Subcutaneous abdominal adipose tissue (tissue), 5 donors: ENCODE results near the gene PKD2L1.

Experiments
- H3K27ac ChIP-seq: one replicate; pipeline ENCODE4 v1.7.0; 2013; ENCODE audit warnings: low read depth, mild to moderate bottlenecking, inconsistent platforms, low read length, moderate library complexity
- H3K27me3 ChIP-seq, 5 donors: one replicate each; pipeline ENCODE4 v1.7.0; 2013; ENCODE audit warnings: low read length in 5 of 5, inconsistent platforms in 1 of 5; ENCODE audit not compliant: control insufficient read depth in 5 of 5, insufficient read depth in 4 of 5
- H3K36me3 ChIP-seq, 5 donors: one replicate each; pipeline ENCODE4 v1.7.0; 2013; ENCODE audit warnings: low read length in 5 of 5; ENCODE audit not compliant: control insufficient read depth in 5 of 5, insufficient read depth in 5 of 5
- H3K4me1 ChIP-seq, 5 donors: one replicate each; pipeline ENCODE4 v1.7.0; 2013; ENCODE audit warnings: low read length in 5 of 5, mild to moderate bottlenecking in 3 of 5, moderate library complexity in 1 of 5; ENCODE audit not compliant: control insufficient read depth in 5 of 5, insufficient read depth in 5 of 5
- H3K4me3 ChIP-seq, 5 donors: one replicate each; pipeline ENCODE4 v1.7.0; 2013; ENCODE audit warnings: low read length in 5 of 5, low read depth in 1 of 5
- H3K9ac ChIP-seq, 5 donors: one replicate each; pipeline ENCODE4 v1.7.0; 2013; ENCODE audit warnings: low read length in 5 of 5, mild to moderate bottlenecking in 4 of 5, moderate library complexity in 3 of 5
- H3K9me3 ChIP-seq, 5 donors: one replicate each; pipeline ENCODE4 v1.7.0; 2013; ENCODE audit warnings: low read length in 5 of 5; ENCODE audit not compliant: control insufficient read depth in 5 of 5
- donor health status: healthy.
- donor health status: healthy.
- donor health status: healthy.
- donor health status: healthy.
- donor health status: healthy.

The PKD2L1 gene

GRCh38 chr10:100370714-100371481 lies 40.9 kb upstream of the PKD2L1 start:
- Histone ChIP-seq H3K9me3 (no peaks in the 10 kb centered on the region), H3K36me3 (no peaks in the 10 kb centered on the region), H3K27me3 (no peaks in the 10 kb centered on the region), H3K4me3 (peak overlapping the region in 4 of 5 donors; percentile 3 to 37 (median 19)), H3K9ac (peak overlapping the region; percentile 16 to 85 (median 75)), H3K4me1 (peaks cover 17 to 54% (median 51%) of the 10 kb centered on the region in 5 donors), H3K27ac (peak overlapping the region; percentile 97)

GRCh38 chr10:100368721-100369120 lies 38.7 kb upstream of the PKD2L1 start:
- Histone ChIP-seq H3K27me3 (no peaks in the 10 kb centered on the region), H3K9ac (no peak overlapping the region), H3K4me1 (peaks cover 14 to 46% (median 42%) of the 10 kb centered on the region in 5 donors), H3K9me3 (no peaks in the 10 kb centered on the region), H3K27ac (no peak overlapping the region), H3K4me3 (no peak overlapping the region), H3K36me3 (no peaks in the 10 kb centered on the region)

GRCh38 chr10:100364735-100365391 lies 34.8 kb upstream of the PKD2L1 start:
- Histone ChIP-seq H3K27ac (peak overlapping the region; percentile 32), H3K9ac (no peak overlapping the region), H3K4me1 (peaks cover 0 to 26% (median 16%) of the 10 kb centered on the region in 5 donors)

GRCh38 chr10:100364175-100364574 lies 34.1 kb upstream of the PKD2L1 start:
- Histone ChIP-seq H3K27ac (peak overlapping the region; percentile 32), H3K4me1 (peaks cover 2 to 33% (median 23%) of the 10 kb centered on the region in 5 donors), H3K9ac (no peak overlapping the region), H3K36me3 (peaks cover 0 to 14% (median 2%) of the 10 kb centered on the region in 5 donors), H3K4me3 (no peak overlapping the region), H3K27me3 (no peaks in the 10 kb centered on the region), H3K9me3 (no peaks in the 10 kb centered on the region)

More at GRCh38 chr10:100364735-100365391, 34.8 kb upstream of the PKD2L1 start:
- H3K4me3 ChIP-seq = peak overlapping the region in 1 of 5 donors; percentile 29
- no peaks in the 10 kb centered on the region for H3K9me3 ChIP-seq
- no peaks in the 10 kb centered on the region for H3K27me3 ChIP-seq
- peaks cover 0 to 14% (median 0%) of the 10 kb centered on the region in 5 donors for H3K36me3 ChIP-seq

GRCh38 chr10:100362570-100363496 lies 32.8 kb upstream of the PKD2L1 start:
- Histone ChIP-seq H3K27me3 (no peaks in the 10 kb centered on the region), H3K9me3 (no peaks in the 10 kb centered on the region), H3K4me1 (peaks cover 2 to 39% (median 29%) of the 10 kb centered on the region in 5 donors), H3K9ac (no peak overlapping the region), H3K27ac (no peak overlapping the region), H3K36me3 (peaks cover 0 to 14% (median 2%) of the 10 kb centered on the region in 5 donors), H3K4me3 (no peak overlapping the region)

- H3K36me3 ChIP-seq = peaks cover 5 to 35% (median 13%) of the 10 kb centered on the region in 5 donors
- H3K4me3 ChIP-seq = no peak overlapping the region
- H3K27me3 ChIP-seq = no peaks in the 10 kb centered on the region
- no peak overlapping the region for H3K9ac ChIP-seq
- H3K9me3 ChIP-seq = no peaks in the 10 kb centered on the region
- peak overlapping the region; percentile 24 for H3K27ac ChIP-seq
- H3K4me1 ChIP-seq = peaks cover 2 to 35% (median 32%) of the 10 kb centered on the region in 5 donors
These were observed 30.2 kb upstream of the PKD2L1 start for GRCh38 chr10:100360234-100360633.

GRCh38 chr10:100359529-100360150 lies 29.6 kb upstream of the PKD2L1 start:
- Histone ChIP-seq H3K36me3 (peaks cover 6 to 41% (median 14%) of the 10 kb centered on the region in 5 donors), H3K9ac (no peak overlapping the region), H3K4me3 (no peak overlapping the region), H3K4me1 (peaks cover 2 to 31% (median 26%) of the 10 kb centered on the region in 5 donors), H3K27me3 (no peaks in the 10 kb centered on the region), H3K9me3 (no peaks in the 10 kb centered on the region), H3K27ac (peak overlapping the region; percentile 24)

- H3K4me1 ChIP-seq = peaks cover 2 to 35% (median 24%) of the 10 kb centered on the region in 5 donors
- H3K36me3 ChIP-seq = peaks cover 6 to 47% (median 18%) of the 10 kb centered on the region in 5 donors
- H3K27me3 ChIP-seq = no peaks in the 10 kb centered on the region
- no peak overlapping the region for H3K4me3 ChIP-seq
- H3K27ac ChIP-seq = peak overlapping the region; percentile 24
- no peak overlapping the region for H3K9ac ChIP-seq
- no peaks in the 10 kb centered on the region for H3K9me3 ChIP-seq
These were observed 29.0 kb upstream of the PKD2L1 start for GRCh38 chr10:100359030-100359432.

- H3K36me3 ChIP-seq = peaks cover 9 to 62% (median 19%) of the 10 kb centered on the region in 5 donors
- H3K27ac ChIP-seq = no peak overlapping the region
These were observed 27.2 kb upstream of the PKD2L1 start for GRCh38 chr10:100357059-100357858.

More at GRCh38 chr10:100357059-100357858, 27.2 kb upstream of the PKD2L1 start:
- Histone ChIP-seq H3K9ac (no peak overlapping the region), H3K27me3 (no peaks in the 10 kb centered on the region), H3K4me3 (no peak overlapping the region), H3K4me1 (peaks cover 2 to 41% (median 15%) of the 10 kb centered on the region in 5 donors), H3K9me3 (no peaks in the 10 kb centered on the region)
